Natural killer cell (primary cell): ENCODE results near the gene PLEKHH1. TPM values are rescaled to one million over a fixed set of nuclear protein-coding genes. Genes with fewer than 3 reads are reported as not detected.
A peak's percentile ranks its signal among the peaks of the same experiment; 100 is the strongest.

Source experiments
- ATAC-seq, 3 donors: fragments of 150-1000 bp in 2 of 3; fragments of 200-7000 bp in 1 of 3; cut with Tn5 transposase; 1 replicate in 1 of 3; 2 replicates in 2 of 3; pipeline ENCODE4 v1.10.0; 2021; ENCODE audit warnings: mild to moderate bottlenecking in 2 of 3, moderate library complexity in 2 of 3
- DNase-seq, 2 donors: peaks; one replicate each; pipeline versions ENCODE4 v3.0.0 to v3.0.0-alpha.2; 2013 to 2021; ENCODE audit warnings: mixed read lengths in 1 of 2
- H3K27ac ChIP-seq: one replicate; pipeline ENCODE4 v1.5.1; 2013; ENCODE audit warnings: mild to moderate bottlenecking, low read length
- H3K27me3 ChIP-seq: one replicate; pipeline ENCODE4 v1.6.1; 2013; ENCODE audit warnings: low read length; ENCODE audit not compliant: control insufficient read depth, insufficient read depth
- H3K36me3 ChIP-seq: one replicate; pipeline ENCODE4 v1.6.1; 2013; ENCODE audit warnings: low read length; ENCODE audit not compliant: control insufficient read depth, insufficient read depth
- H3K4me1 ChIP-seq: one replicate; pipeline ENCODE4 v1.6.1; 2013; ENCODE audit warnings: low read length; ENCODE audit not compliant: control insufficient read depth, insufficient read depth
- H3K4me3 ChIP-seq: one replicate; pipeline ENCODE4 v1.5.1; 2013; ENCODE audit warnings: low read length
- H3K9me3 ChIP-seq: one replicate; pipeline ENCODE4 v1.6.1; 2013; ENCODE audit warnings: low read length; ENCODE audit not compliant: control insufficient read depth, insufficient read depth
- H3K27ac Mint-ChIP-seq, 2 donors: one replicate each; pipeline ENCODE4 v1.8.0; 2022; ENCODE audit warnings: mild to moderate bottlenecking in 2 of 2, mixed read lengths in 2 of 2, moderate library complexity in 1 of 2
- H3K27me3 Mint-ChIP-seq, 2 donors: one replicate each; pipeline ENCODE4 v1.8.0; 2022; ENCODE audit warnings: low read depth in 2 of 2, mixed read lengths in 2 of 2
- H3K36me3 Mint-ChIP-seq: one replicate; pipeline ENCODE4 v1.8.0; 2022; ENCODE audit warnings: mixed read lengths
- H3K4me1 Mint-ChIP-seq, 2 donors: one replicate each; pipeline ENCODE4 v1.8.0; 2022; ENCODE audit warnings: mixed read lengths in 2 of 2
- H3K4me3 Mint-ChIP-seq: one replicate; pipeline ENCODE4 v1.8.0; 2022; ENCODE audit warnings: mild to moderate bottlenecking, moderate library complexity, mixed read lengths
- H3K9me3 Mint-ChIP-seq, 2 donors: one replicate each; pipeline ENCODE4 v1.8.0; 2022; ENCODE audit warnings: mixed read lengths in 2 of 2
- WGBS: methylation state at CpG from one replicate; pipeline ENCODE4 v1.1.7; 2013; ENCODE audit warnings: missing lambda C conversion rate; ENCODE audit not compliant: insufficient coverage; 5-methylcytosine and 5-hydroxymethylcytosine counted together
- intact Hi-C: fragments of 100-400 bp; cut with micrococcal nuclease; formaldehyde crosslinking; loops from one replicate; pipeline ENCODE4 v1.14.2; 2022
- total RNA-seq, 4 donors: library from RNA; stranded (reverse); fragments of 120-200 nt in 1 of 4; gene quantifications; one replicate each; pipeline versions ENCODE4 v1.2.3 to v1.2.4, GENCODE V29; 2013 to 2022
- TF ChIP-seq, protein P1 (sequence below): fragments of 200-600 bp; IDR thresholded peaks from one replicate; pipeline ENCODE4 v1.8.0; 2022; ENCODE audit warnings: antibody characterized with exemption

The PLEKHH1 gene
- total RNA-seq, 3 donors from 2014 or later (not counting 1 experiment from before 2014, with no cell fraction given) = not detected

DNA sequence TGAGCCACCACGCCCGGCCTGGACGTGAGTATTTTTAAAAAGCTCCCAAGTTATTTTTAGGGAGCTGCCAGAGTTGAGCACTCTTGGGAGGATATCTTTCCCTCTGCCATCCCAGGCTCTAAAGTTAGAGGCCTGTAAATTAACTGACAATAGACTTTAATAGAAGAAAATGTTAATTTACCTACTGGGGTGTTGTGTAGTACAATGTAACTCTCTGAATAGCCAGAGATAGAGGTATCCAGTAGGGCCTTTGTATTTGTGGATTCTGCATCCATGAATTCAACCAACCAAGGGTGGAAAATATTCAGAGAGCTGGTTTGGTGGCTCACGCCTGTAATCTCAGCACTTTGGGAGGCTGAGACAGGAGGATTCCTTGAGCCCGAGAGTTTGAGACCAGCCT, 74.6 kb downstream of the PLEKHH1 start:
- no peaks in the 10 kb centered on the region for H3K36me3 ChIP-seq
- intact Hi-C loops = no loop called here
- no peak overlapping the region for H3K4me3 ChIP-seq
- Mint-ChIP-seq H3K4me3 (no peak overlapping the region), H3K4me1 (no peaks in the 10 kb centered on the region), H3K9me3 (no peaks in the 10 kb centered on the region), H3K36me3 (no peaks in the 10 kb centered on the region), H3K27ac (no peak overlapping the region), H3K27me3 (peaks cover 9 to 13% of the 10 kb centered on the region in 2 donors)
- no peak overlapping the region for H3K27ac ChIP-seq
- TF ChIP-seq, protein P1, sequence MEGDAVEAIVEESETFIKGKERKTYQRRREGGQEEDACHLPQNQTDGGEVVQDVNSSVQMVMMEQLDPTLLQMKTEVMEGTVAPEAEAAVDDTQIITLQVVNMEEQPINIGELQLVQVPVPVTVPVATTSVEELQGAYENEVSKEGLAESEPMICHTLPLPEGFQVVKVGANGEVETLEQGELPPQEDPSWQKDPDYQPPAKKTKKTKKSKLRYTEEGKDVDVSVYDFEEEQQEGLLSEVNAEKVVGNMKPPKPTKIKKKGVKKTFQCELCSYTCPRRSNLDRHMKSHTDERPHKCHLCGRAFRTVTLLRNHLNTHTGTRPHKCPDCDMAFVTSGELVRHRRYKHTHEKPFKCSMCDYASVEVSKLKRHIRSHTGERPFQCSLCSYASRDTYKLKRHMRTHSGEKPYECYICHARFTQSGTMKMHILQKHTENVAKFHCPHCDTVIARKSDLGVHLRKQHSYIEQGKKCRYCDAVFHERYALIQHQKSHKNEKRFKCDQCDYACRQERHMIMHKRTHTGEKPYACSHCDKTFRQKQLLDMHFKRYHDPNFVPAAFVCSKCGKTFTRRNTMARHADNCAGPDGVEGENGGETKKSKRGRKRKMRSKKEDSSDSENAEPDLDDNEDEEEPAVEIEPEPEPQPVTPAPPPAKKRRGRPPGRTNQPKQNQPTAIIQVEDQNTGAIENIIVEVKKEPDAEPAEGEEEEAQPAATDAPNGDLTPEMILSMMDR = no peak
- ATAC-seq (no peak), DNase-seq (no peak)
- 98% methylated on average over 5 of the region's 5 CpGs for WGBS
- H3K27me3 ChIP-seq = no peaks in the 10 kb centered on the region
- no peaks in the 10 kb centered on the region for H3K9me3 ChIP-seq
- H3K4me1 ChIP-seq = no peaks in the 10 kb centered on the region

DNA sequence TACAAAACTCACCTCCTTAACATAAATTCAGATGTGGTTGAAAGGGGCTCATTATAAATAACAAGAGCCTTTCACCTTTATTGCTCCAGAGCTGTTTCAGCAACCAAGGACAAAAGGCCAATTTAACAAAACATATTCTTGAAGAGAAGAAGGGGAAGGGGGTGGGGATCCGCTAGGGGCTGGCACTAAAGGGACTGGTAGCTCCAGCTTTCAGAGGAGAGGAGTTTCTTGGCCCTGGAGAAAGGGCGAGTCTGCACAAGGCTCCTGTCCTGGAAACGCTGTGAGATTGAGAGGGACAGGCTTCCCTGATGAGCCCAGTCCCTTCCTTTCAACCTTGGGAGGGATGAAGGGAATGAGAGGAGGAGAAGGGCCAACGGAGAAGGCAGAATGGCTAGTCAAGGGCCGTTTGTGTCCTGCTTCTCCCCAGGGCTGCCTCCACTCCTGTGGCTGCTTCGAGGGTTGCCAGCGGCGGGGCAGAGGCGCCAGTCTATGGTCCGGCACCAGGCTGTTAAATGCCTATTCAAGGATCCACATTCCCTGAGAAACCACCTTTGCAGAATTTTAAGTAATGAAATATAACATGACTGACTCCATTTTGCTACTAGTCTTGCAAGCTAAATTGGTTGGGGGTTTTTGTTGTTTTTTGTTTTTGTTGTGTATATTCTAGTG, 76.7 kb downstream of the PLEKHH1 start:
- Histone ChIP-seq H3K27me3 (no peaks in the 10 kb centered on the region), H3K36me3 (no peaks in the 10 kb centered on the region), H3K4me1 (no peaks in the 10 kb centered on the region), H3K27ac (no peak overlapping the region), H3K9me3 (no peaks in the 10 kb centered on the region), H3K4me3 (no peak overlapping the region)
- ATAC-seq (no peak), DNase-seq (no peak)
- 83% methylated on average over 10 of the region's 10 CpGs for WGBS
- peaks cover 7 to 14% of the 10 kb centered on the region in 2 donors for H3K27me3 Mint-ChIP-seq
- H3K36me3 Mint-ChIP-seq = no peaks in the 10 kb centered on the region
- intact Hi-C loops = no loop called here
- H3K4me1 Mint-ChIP-seq = no peaks in the 10 kb centered on the region
- TF ChIP-seq, protein P1 = no peak
- no peak overlapping the region for H3K27ac Mint-ChIP-seq
- no peak overlapping the region for H3K4me3 Mint-ChIP-seq
- H3K9me3 Mint-ChIP-seq = no peaks in the 10 kb centered on the region

DNA sequence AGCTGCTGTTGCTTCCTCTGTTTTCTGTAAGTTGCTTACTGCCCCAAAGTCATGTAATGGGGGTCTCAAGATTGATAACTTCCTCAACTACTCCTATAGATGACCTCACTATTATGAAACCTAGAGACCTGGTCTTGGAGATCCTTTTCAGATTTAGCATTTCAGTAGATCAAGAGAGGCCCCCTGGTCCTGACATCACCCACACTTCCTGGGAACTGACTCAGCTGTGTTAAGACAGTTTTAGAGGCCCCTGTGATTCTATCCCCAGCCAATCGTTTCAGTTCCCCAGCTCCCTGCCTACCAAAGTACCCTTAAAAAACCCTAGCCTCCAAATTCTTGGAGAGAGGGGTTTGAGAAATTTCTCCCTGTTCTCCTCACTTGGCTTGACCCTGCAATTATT, 77.4 kb downstream of the PLEKHH1 start:
- Histone ChIP-seq H3K4me1 (no peaks in the 10 kb centered on the region), H3K36me3 (no peaks in the 10 kb centered on the region), H3K27me3 (no peaks in the 10 kb centered on the region), H3K9me3 (no peaks in the 10 kb centered on the region), H3K27ac (no peak overlapping the region), H3K4me3 (no peak overlapping the region)
- H3K9me3 Mint-ChIP-seq = no peaks in the 10 kb centered on the region
- TF ChIP-seq, protein P1 = no peak
- WGBS = no CpG with 5 or more reads among the region's 1 CpG
- intact Hi-C loops = no loop called here
- no peak for DNase-seq
- peaks cover 0 to 8% of the 10 kb centered on the region in 2 donors for H3K27me3 Mint-ChIP-seq
- no peak overlapping the region for H3K27ac Mint-ChIP-seq
- H3K4me1 Mint-ChIP-seq = no peaks in the 10 kb centered on the region
- no peak overlapping the region for H3K4me3 Mint-ChIP-seq
- no peaks in the 10 kb centered on the region for H3K36me3 Mint-ChIP-seq
- no peak for ATAC-seq

DNA sequence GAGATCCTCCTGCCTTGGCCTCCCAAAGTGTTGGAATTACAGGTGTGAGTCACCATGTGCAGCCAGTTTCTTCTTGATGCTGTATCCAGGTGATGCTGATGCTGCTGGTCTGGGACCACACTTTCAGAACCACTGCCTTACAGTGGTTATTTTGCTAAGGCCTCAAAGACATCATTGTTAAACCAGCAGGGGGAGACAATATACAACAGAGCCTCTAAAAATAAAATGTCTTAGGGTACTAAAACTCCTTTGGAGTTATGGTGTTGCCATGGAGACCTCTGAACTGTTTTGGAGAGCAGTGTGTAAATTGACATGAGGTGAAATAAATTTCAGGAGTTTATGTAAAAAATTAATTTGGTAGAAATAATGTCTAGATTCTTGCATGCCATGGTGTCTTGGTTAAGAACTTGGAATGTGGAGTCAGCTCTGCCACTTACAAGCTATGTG, 85.5 kb downstream of the PLEKHH1 start:
- DNase-seq (peak; percentile 18 to 85), ATAC-seq (peak; percentile 40 to 53 (median 43))
- H3K27me3 Mint-ChIP-seq = peaks cover 0 to 10% of the 10 kb centered on the region in 2 donors
- intact Hi-C loops = loop anchor here (1.0 to 2.0 kb wide), 5 partner anchors 18 to 198 kb away; partner anchors contain the start of genes PIGH, RDH11 and ZFYVE26
- H3K27ac ChIP-seq = peak overlapping the region; percentile 92
- no peaks in the 10 kb centered on the region for H3K27me3 ChIP-seq
- peak overlapping the region; percentile 90 for H3K4me3 Mint-ChIP-seq
- no peak overlapping the region for H3K4me3 ChIP-seq
- peak overlapping the region; percentile 95 to 98 for H3K27ac Mint-ChIP-seq
- no peaks in the 10 kb centered on the region for H3K36me3 Mint-ChIP-seq
- H3K9me3 ChIP-seq = no peaks in the 10 kb centered on the region
- no peaks in the 10 kb centered on the region for H3K9me3 Mint-ChIP-seq
- peaks cover 21 to 25% of the 10 kb centered on the region in 2 donors for H3K4me1 Mint-ChIP-seq
- H3K4me1 ChIP-seq = peaks cover 14% of the 10 kb centered on the region
- TF ChIP-seq, protein P1 = peak; percentile 75
- H3K36me3 ChIP-seq = no peaks in the 10 kb centered on the region
